Breast epithelium (tissue), 4 donors: Measurements from ENCODE around the gene THEMIS2. TPM values are rescaled to one million over a fixed set of nuclear protein-coding genes. Genes with fewer than 3 reads are reported as not detected.

Experiments used
- DNase-seq, 2 donors: peaks; one replicate each; pipeline ENCODE4 v3.0.0-alpha.2; 2019; ENCODE audit warnings: low spot score in 2 of 2
- H3K27ac ChIP-seq, 2 donors: fragments of 200-600 bp; sonication (generic) in 1 of 2; one replicate each; pipeline ENCODE4 v1.5.1; 2016 to 2019; ENCODE audit warnings: mild to moderate bottlenecking in 1 of 2
- H3K27me3 ChIP-seq, 2 donors: fragments of 200-600 bp; sonication (generic) in 1 of 2; one replicate each; pipeline versions ENCODE4 v1.5.1 to v1.6.0; 2017 to 2019; ENCODE audit warnings: control low read depth in 1 of 2, mild to moderate bottlenecking in 1 of 2
- H3K36me3 ChIP-seq: fragments of 200-600 bp; one replicate; pipeline ENCODE4 v1.5.1; 2019
- H3K4me1 ChIP-seq, 2 donors: fragments of 200-600 bp; sonication (generic); one replicate each; pipeline ENCODE4 v1.5.1; 2016 to 2019; ENCODE audit warnings: control low read depth in 1 of 2
- H3K4me3 ChIP-seq, 3 donors: fragments of 200-600 bp; sonication (generic); 1 replicate in 2 of 3; 2 replicates in 1 of 3; pipeline ENCODE4 v1.5.1; 2016 to 2019; ENCODE audit warnings: mild to moderate bottlenecking in 3 of 3, moderate library complexity in 2 of 3
- H3K9me3 ChIP-seq, 2 donors: fragments of 200-600 bp; sonication (generic) in 1 of 2; one replicate each; pipeline ENCODE4 v1.5.1; 2016 to 2019; ENCODE audit warnings: control low read depth in 1 of 2
- CTCF ChIP-seq, 3 donors: fragments of 450-650 bp; IDR thresholded peaks; one replicate each; pipeline ENCODE4 v1.5.1; 2016 to 2017; ENCODE audit warnings: antibody characterized with exemption in 3 of 3, mild to moderate bottlenecking in 3 of 3, moderate library complexity in 3 of 3
- POLR2A ChIP-seq: fragments of 450-650 bp; IDR thresholded peaks from one replicate; pipeline ENCODE4 v1.6.1; 2016; ENCODE audit warnings: antibody characterized with exemption, mild to moderate bottlenecking, moderate library complexity
- POLR2AphosphoS5 ChIP-seq, 3 donors: sonication (generic); formaldehyde crosslinking; IDR thresholded peaks; one replicate each; pipeline ENCODE4 v1.6.1; 2017; ENCODE audit warnings: antibody characterized with exemption in 3 of 3
- intact Hi-C: fragments of 100-400 bp; cut with DNase I; formaldehyde crosslinking; loops from one replicate; pipeline ENCODE4 v1.15.1; 2023; ENCODE audit warnings: low total_unique reads
- total RNA-seq, 3 donors: library from RNA; depleted of rRNA; stranded (reverse); fragments of >200 nt; gene quantifications; one replicate each; pipeline ENCODE4 v1.1.0, GENCODE V29; 2016

THEMIS2 gene
- total RNA-seq, 3 donors from 2014 or later = 22.0 to 52.0 (median 25.6) TPM

DNA sequence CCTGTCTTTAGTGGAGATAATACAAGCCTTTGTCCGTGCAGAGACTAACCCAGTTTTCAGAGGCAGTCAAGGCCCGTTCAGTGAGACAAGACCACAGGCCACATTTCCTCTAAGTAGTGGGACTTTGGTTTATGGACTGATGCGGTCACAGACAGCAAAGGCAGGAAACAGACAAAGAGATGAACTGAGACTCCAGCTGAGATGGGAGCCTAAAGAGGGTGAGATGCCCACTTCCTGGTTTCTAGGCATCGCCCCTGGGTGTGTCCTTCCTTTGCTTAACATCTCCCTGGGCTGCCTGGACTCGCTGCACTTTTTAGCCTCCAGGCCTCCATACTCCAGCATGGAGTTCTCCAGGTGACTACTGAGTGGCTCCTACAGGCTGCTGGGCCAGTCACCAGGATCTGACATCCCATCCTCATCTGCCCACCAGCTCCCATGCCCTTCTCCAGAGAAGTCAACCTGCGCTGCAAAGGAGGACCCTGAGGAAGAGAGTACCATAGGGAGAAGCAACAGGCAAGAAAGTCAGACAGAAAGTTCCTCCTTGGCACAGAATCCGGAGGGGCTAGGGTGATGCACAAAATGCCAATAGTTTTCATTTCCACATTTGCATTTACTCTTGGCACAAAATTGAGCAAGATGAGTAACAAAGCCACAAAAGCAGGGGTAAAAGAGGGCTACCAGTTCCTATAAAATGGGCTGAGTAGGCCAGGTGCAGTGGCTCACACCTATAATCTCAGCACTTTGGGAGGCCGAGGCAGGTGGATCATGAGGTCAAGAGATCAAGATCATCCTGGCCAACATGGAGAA, 15.1 kb downstream of the THEMIS2 start:
- DNase-seq = peak in 1 of 2 donors; percentile 17
- Histone ChIP-seq H3K27ac (peak overlapping the region in 1 of 2 donors; percentile 25), H3K9me3 (no peaks in the 10 kb centered on the region), H3K4me3 (no peak overlapping the region), H3K36me3 (no peaks in the 10 kb centered on the region), H3K4me1 (no peaks in the 10 kb centered on the region), H3K27me3 (no peaks in the 10 kb centered on the region)
- no peak for TF ChIP-seq CTCF (IDR thresholded peaks at IDR 0.05)
- no peak for TF ChIP-seq POLR2AphosphoS5 (IDR thresholded peaks at IDR 0.05)
- no peak for TF ChIP-seq POLR2A
- intact Hi-C loops = no loop called here

- no peak for DNase-seq
- Histone ChIP-seq H3K27me3 (no peaks in the 10 kb centered on the region), H3K4me1 (no peaks in the 10 kb centered on the region), H3K9me3 (no peaks in the 10 kb centered on the region), H3K36me3 (no peaks in the 10 kb centered on the region), H3K4me3 (no peak overlapping the region), H3K27ac (peak overlapping the region in 1 of 2 donors; percentile 32)
- TF ChIP-seq POLR2A = no peak
- TF ChIP-seq POLR2AphosphoS5 (IDR thresholded peaks at IDR 0.05) = no peak
- no peak for TF ChIP-seq CTCF (IDR thresholded peaks at IDR 0.05)
- intact Hi-C loops = no loop called here
These were observed 17.2 kb downstream of the THEMIS2 start for GRCh38 chr1:27889506-27889905.

DNA sequence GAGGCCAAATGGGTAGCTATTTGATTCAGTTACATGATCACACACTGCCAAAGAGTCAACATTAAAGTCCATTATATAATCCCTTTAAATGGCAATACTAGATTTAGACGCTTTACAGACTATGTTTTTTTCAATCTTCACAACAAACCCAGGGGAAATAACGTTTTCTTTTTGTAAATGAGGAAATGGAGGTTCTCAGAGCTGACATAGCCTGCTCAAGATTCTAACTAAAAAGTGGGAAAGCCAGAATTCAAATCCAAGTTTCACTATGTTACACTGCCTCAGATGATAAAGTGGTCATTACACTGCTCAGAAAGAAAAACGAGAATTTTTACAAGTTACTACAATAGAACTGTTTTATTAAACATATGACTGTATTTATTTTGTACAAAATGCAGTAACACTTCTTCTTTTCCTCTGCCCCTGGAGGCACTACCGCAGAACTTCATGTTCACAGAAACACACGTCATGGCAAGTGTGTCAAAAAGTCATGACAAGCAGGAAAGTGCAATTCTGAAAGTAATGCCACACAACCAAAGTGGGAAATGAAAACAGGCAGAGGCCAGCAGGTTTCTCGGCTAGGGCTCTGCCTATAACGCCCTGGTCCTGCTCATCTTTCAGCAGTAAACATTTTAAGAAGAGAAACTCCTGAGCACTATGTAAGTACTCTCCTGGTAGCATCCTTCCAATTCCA, 19.0 kb downstream of the THEMIS2 start:
- DNase-seq = no peak
- H3K9me3 ChIP-seq = no peaks in the 10 kb centered on the region
- H3K27ac ChIP-seq = peak overlapping the region in 1 of 2 donors; percentile 1
- no peak overlapping the region for H3K4me3 ChIP-seq
- no peak for TF ChIP-seq POLR2AphosphoS5 (IDR thresholded peaks at IDR 0.05)
- TF ChIP-seq POLR2A = no peak
- TF ChIP-seq CTCF (IDR thresholded peaks at IDR 0.05) = no peak
- H3K4me1 ChIP-seq = no peaks in the 10 kb centered on the region
- H3K36me3 ChIP-seq = no peaks in the 10 kb centered on the region
- intact Hi-C loops = no loop called here
- no peaks in the 10 kb centered on the region for H3K27me3 ChIP-seq

GRCh38 chr1:27894521-27894920, 22.2 kb downstream of the THEMIS2 start:
- H3K9me3 ChIP-seq = no peaks in the 10 kb centered on the region
- H3K4me3 ChIP-seq = no peak overlapping the region
- H3K27me3 ChIP-seq = no peaks in the 10 kb centered on the region
- no peak for TF ChIP-seq CTCF (IDR thresholded peaks at IDR 0.05)
- intact Hi-C loops = loop anchor here (2.0 kb wide), 1 partner anchor 56 kb away; no protein-coding TSS in a partner anchor
- no peak for DNase-seq
- no peaks in the 10 kb centered on the region for H3K4me1 ChIP-seq
- H3K27ac ChIP-seq = no peak overlapping the region
- H3K36me3 ChIP-seq = no peaks in the 10 kb centered on the region

DNA sequence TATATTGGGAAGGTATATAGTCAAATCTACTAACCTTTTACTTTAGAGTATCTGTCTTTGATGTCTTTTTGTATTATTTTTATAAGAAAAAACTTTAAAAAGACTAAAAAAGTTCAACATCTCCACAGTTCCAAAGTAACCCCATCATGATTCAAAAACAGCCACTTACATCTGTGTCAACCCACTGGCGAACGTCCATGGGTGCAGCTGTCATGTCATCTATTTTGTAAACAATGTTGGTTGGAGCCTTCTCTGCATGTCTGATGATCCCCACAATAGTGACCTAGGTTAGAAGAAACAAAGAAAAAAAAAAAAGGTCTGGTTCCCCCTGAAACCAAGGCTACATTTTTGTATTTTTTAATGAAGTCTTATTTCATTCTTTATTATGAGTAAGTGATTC, 34.4 kb downstream of the THEMIS2 start:
- Histone ChIP-seq H3K9me3 (no peaks in the 10 kb centered on the region), H3K27me3 (no peaks in the 10 kb centered on the region), H3K36me3 (peaks cover 6% of the 10 kb centered on the region), H3K4me3 (no peak overlapping the region), H3K4me1 (no peaks in the 10 kb centered on the region), H3K27ac (no peak overlapping the region)
- TF ChIP-seq POLR2A = no peak
- TF ChIP-seq POLR2AphosphoS5 (IDR thresholded peaks at IDR 0.05) = no peak
- no peak for TF ChIP-seq CTCF (IDR thresholded peaks at IDR 0.05)
- DNase-seq = no peak
- intact Hi-C loops = no loop called here
